ENCODE data around the gene BEGAIN. TPM values are rescaled to one million over a fixed set of nuclear protein-coding genes. Genes with fewer than 3 reads are reported as not detected.

Gene BEGAIN
- total RNA-seq, 1 donor from 2014 or later = 7.0 TPM

- no peaks in the 10 kb centered on the region for H3K4me1 Mint-ChIP-seq (ENCODE audit: unreplicated experiment)
- H3K4me3 Mint-ChIP-seq (ENCODE audit: unreplicated experiment) = no peak overlapping the region
- H3K27ac Mint-ChIP-seq (ENCODE audit: unreplicated experiment) = no peak overlapping the region
- H3K36me3 Mint-ChIP-seq (ENCODE audit: unreplicated experiment) = peaks cover 10% of the 10 kb centered on the region
- TF ChIP-seq CTCF (IDR thresholded peaks at IDR 0.05) = no peak
- H3K9me3 Mint-ChIP-seq (ENCODE audit: unreplicated experiment) = peaks cover 13% of the 10 kb centered on the region
- DNase-seq (ENCODE audit: extremely low spot score, unreplicated experiment) = no peak
- no peaks in the 10 kb centered on the region for H3K27me3 Mint-ChIP-seq (ENCODE audit: unreplicated experiment)
Measured at GRCh38 chr14:100504372-100505078, 82.7 kb downstream of the BEGAIN start.

GRCh38 chr14:100503251-100503650 is 84.0 kb downstream of the BEGAIN start:
- Mint-ChIP-seq H3K27ac (ENCODE audit: unreplicated experiment) (no peak overlapping the region), H3K36me3 (ENCODE audit: unreplicated experiment) (peaks cover 10% of the 10 kb centered on the region), H3K27me3 (ENCODE audit: unreplicated experiment) (no peaks in the 10 kb centered on the region), H3K9me3 (ENCODE audit: unreplicated experiment) (peaks cover 13% of the 10 kb centered on the region), H3K4me3 (ENCODE audit: unreplicated experiment) (no peak overlapping the region), H3K4me1 (ENCODE audit: unreplicated experiment) (no peaks in the 10 kb centered on the region)
- TF ChIP-seq CTCF (IDR thresholded peaks at IDR 0.05) = no peak
- DNase-seq (ENCODE audit: extremely low spot score, unreplicated experiment) = no peak

- Mint-ChIP-seq H3K4me3 (ENCODE audit: unreplicated experiment) (no peak overlapping the region), H3K27me3 (ENCODE audit: unreplicated experiment) (no peaks in the 10 kb centered on the region), H3K9me3 (ENCODE audit: unreplicated experiment) (peaks cover 13% of the 10 kb centered on the region), H3K27ac (ENCODE audit: unreplicated experiment) (no peak overlapping the region), H3K36me3 (ENCODE audit: unreplicated experiment) (peaks cover 10% of the 10 kb centered on the region), H3K4me1 (ENCODE audit: unreplicated experiment) (no peaks in the 10 kb centered on the region)
- no peak for DNase-seq (ENCODE audit: extremely low spot score, unreplicated experiment)
- TF ChIP-seq CTCF (IDR thresholded peaks at IDR 0.05) = no peak
Measured at GRCh38 chr14:100502622-100503220, 84.5 kb downstream of the BEGAIN start.

- TF ChIP-seq CTCF (IDR thresholded peaks at IDR 0.05) = no peak
- no peak for DNase-seq (ENCODE audit: extremely low spot score, unreplicated experiment)
- no peaks in the 10 kb centered on the region for H3K4me1 Mint-ChIP-seq (ENCODE audit: unreplicated experiment)
- peaks cover 17% of the 10 kb centered on the region for H3K36me3 Mint-ChIP-seq (ENCODE audit: unreplicated experiment)
- no peak overlapping the region for H3K27ac Mint-ChIP-seq (ENCODE audit: unreplicated experiment)
- H3K9me3 Mint-ChIP-seq (ENCODE audit: unreplicated experiment) = peaks cover 20% of the 10 kb centered on the region
- no peak overlapping the region for H3K4me3 Mint-ChIP-seq (ENCODE audit: unreplicated experiment)
- no peaks in the 10 kb centered on the region for H3K27me3 Mint-ChIP-seq (ENCODE audit: unreplicated experiment)
Measured at GRCh38 chr14:100500128-100500527, 87.1 kb downstream of the BEGAIN start.

- Mint-ChIP-seq H3K4me3 (ENCODE audit: unreplicated experiment) (no peak overlapping the region), H3K27ac (ENCODE audit: unreplicated experiment) (no peak overlapping the region), H3K9me3 (ENCODE audit: unreplicated experiment) (peaks cover 11% of the 10 kb centered on the region), H3K36me3 (ENCODE audit: unreplicated experiment) (peaks cover 11% of the 10 kb centered on the region), H3K4me1 (ENCODE audit: unreplicated experiment) (no peaks in the 10 kb centered on the region), H3K27me3 (ENCODE audit: unreplicated experiment) (no peaks in the 10 kb centered on the region)
- TF ChIP-seq CTCF (IDR thresholded peaks at IDR 0.05) = no peak
- no peak for DNase-seq (ENCODE audit: extremely low spot score, unreplicated experiment)
Measured at GRCh38 chr14:100498068-100498467, 89.1 kb downstream of the BEGAIN start.
